IPS-18a (cell line): ENCODE results near the gene CES2.
"Not testable (repeated sequence)": the region's sequence is repeated elsewhere in the genome, so short reads cannot be mapped to it uniquely, and the experiment has no call there.

ENCODE experiments used
- H3K27ac ChIP-seq: one replicate; pipeline ENCODE4 v1.5.1; 2013; ENCODE audit warnings: low read length
- H3K27me3 ChIP-seq: one replicate; pipeline ENCODE4 v1.6.1; 2013; ENCODE audit warnings: mild to moderate bottlenecking, low read length; ENCODE audit not compliant: control insufficient read depth, insufficient read depth
- H3K36me3 ChIP-seq: one replicate; pipeline ENCODE4 v1.6.1; 2013; ENCODE audit warnings: low read depth, low read length; ENCODE audit not compliant: control insufficient read depth
- H3K4me1 ChIP-seq: one replicate; pipeline ENCODE4 v1.6.1; 2013; ENCODE audit warnings: low read depth, low read length; ENCODE audit not compliant: control insufficient read depth
- H3K4me3 ChIP-seq: one replicate; pipeline ENCODE4 v1.5.1; 2013; ENCODE audit warnings: low read length
- H3K9ac ChIP-seq: one replicate; pipeline ENCODE4 v1.6.1; 2013; ENCODE audit warnings: mild to moderate bottlenecking, low read length, moderate library complexity
- H3K9me3 ChIP-seq: one replicate; pipeline ENCODE4 v1.6.1; 2013; ENCODE audit warnings: low read depth, low read length; ENCODE audit not compliant: control insufficient read depth

Gene CES2

DNA sequence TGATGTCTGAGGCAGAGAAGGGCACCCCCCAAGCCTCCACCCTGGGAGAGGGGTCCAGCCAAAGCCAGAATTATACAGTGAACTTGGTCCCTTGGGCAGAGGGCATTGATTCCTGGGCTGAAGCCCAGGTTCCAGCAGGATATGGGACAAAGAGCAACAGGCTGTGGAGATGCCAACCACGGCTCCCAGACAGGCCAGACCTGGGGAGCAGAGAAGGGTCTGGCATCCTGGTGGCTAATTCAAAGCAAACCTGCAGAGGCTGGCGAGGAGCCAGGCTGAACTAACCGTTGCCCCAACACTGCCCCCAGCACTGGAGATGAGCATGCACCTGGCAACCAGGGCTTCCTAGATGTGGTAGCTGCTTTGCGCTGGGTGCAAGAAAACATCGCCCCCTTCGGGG, 28.7 kb downstream of the CES2 start:
- Histone ChIP-seq H3K27ac (no peak overlapping the region), H3K4me3 (no peak overlapping the region), H3K27me3 (no peaks in the 10 kb centered on the region), H3K4me1 (no peaks in the 10 kb centered on the region), H3K9ac (no peak overlapping the region), H3K36me3 (no peaks in the 10 kb centered on the region), H3K9me3 (no peaks in the 10 kb centered on the region)

DNA sequence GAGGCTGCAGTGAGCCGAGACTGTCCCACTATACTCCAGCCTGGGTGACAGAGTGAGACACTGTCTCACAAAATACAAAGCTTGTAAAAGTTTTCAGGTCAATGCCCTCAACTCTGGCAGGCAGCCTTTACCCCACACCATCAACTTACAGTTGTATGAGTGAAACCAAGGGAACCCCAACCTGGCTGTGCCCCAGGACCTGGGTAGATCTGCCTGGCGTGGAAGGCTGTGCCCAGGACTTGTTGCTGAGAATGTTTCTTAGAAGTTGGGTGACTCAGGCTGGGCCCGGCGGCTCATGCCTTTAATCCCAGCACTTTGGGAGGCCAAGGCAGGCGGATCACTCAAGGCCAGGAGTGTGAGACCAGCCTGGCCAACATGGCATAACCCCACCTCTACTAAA, 33.5 kb downstream of the CES2 start:
- Histone ChIP-seq H3K27ac (no peak overlapping the region), H3K4me3 (no peak overlapping the region), H3K27me3 (no peaks in the 10 kb centered on the region), H3K4me1 (no peaks in the 10 kb centered on the region), H3K36me3 (no peaks in the 10 kb centered on the region), H3K9ac (no peak overlapping the region), H3K9me3 (no peaks in the 10 kb centered on the region)

GRCh38 chr16:66970775-66971720, 35.7 kb downstream of the CES2 start:
- no peak overlapping the region for H3K9ac ChIP-seq
- H3K36me3 ChIP-seq, result no peaks in the 10 kb centered on the region
- H3K27me3 ChIP-seq, result no peaks in the 10 kb centered on the region
- no peaks in the 10 kb centered on the region for H3K9me3 ChIP-seq
- no peaks in the 10 kb centered on the region for H3K4me1 ChIP-seq
- H3K4me3 ChIP-seq, result no peak overlapping the region
- H3K27ac ChIP-seq, result no peak overlapping the region

- H3K4me3 ChIP-seq, result no peak overlapping the region
- no peaks in the 10 kb centered on the region for H3K4me1 ChIP-seq
- H3K27me3 ChIP-seq, result no peaks in the 10 kb centered on the region
- H3K36me3 ChIP-seq, result no peaks in the 10 kb centered on the region
- H3K27ac ChIP-seq, result no peak overlapping the region
- H3K9ac ChIP-seq, result no peak overlapping the region
- no peaks in the 10 kb centered on the region for H3K9me3 ChIP-seq
Measured at GRCh38 chr16:66972983-66973382, 37.7 kb downstream of the CES2 start.

GRCh38 chr16:66973716-66974115, 38.4 kb downstream of the CES2 start:
- H3K9ac ChIP-seq, result no peak overlapping the region
- H3K27me3 ChIP-seq, result no peaks in the 10 kb centered on the region
- H3K4me3 ChIP-seq, result no peak overlapping the region
- no peak overlapping the region for H3K27ac ChIP-seq
- H3K36me3 ChIP-seq, result no peaks in the 10 kb centered on the region
- no peaks in the 10 kb centered on the region for H3K9me3 ChIP-seq
- no peaks in the 10 kb centered on the region for H3K4me1 ChIP-seq

DNA sequence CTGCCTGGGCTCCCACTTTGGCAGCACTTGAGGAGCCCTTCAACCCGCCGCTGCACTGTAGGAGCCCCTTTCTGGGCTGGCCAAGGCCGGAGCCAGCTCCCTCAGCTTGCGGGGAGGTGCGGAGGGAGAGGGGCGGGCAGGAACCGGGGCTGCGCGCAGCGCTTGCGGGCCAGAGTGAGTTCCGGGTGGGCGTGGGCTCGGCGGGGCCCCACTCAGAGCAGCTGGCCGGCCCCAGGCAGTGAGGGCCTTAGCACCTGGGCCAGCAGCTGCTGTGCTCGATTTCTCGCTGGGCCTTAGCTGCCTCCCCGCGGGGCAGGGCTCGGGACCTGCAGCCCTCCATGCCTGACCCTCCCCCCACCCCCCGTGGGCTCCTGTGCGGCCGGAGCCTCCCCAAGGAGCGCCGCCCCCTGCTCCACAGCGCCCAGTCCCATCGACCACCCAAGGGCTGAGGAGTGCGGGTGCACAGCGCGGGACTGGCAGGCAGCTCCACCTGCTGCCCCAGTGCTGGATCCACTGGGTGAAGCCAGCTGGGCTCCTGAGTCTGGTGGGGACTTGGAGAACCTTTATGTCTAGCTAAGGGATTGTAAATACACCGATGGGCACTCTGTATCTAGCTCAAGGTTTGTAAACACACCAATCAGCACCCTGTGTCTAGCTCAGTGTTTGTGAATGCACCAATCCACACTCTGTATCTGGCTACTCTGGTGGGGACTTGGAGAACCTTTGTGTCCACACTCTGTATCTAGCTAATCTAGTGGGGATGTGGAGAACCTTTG, 39.0 kb downstream of the CES2 start:
- not testable (repeated sequence) for H3K27ac ChIP-seq, H3K4me1 ChIP-seq, H3K36me3 ChIP-seq

GRCh38 chr16:66974932-66975246, 39.6 kb downstream of the CES2 start:
- H3K27ac ChIP-seq, H3K4me3 ChIP-seq, H3K9me3 ChIP-seq, H3K36me3 ChIP-seq, H3K4me1 ChIP-seq, H3K9ac ChIP-seq, H3K27me3 ChIP-seq: not testable (repeated sequence)

More for the DNA sequence above, 39.0 kb downstream of the CES2 start:
- H3K4me3 ChIP-seq, H3K9ac ChIP-seq, H3K27me3 ChIP-seq, H3K9me3 ChIP-seq: not testable (repeated sequence)

GRCh38 chr16:66975302-66975893, 40.1 kb downstream of the CES2 start:
- Histone ChIP-seq H3K27me3 (no peaks in the 10 kb centered on the region), H3K9ac (no peak overlapping the region), H3K4me3 (no peak overlapping the region), H3K4me1 (no peaks in the 10 kb centered on the region), H3K27ac (no peak overlapping the region), H3K36me3 (no peaks in the 10 kb centered on the region), H3K9me3 (no peaks in the 10 kb centered on the region)

DNA sequence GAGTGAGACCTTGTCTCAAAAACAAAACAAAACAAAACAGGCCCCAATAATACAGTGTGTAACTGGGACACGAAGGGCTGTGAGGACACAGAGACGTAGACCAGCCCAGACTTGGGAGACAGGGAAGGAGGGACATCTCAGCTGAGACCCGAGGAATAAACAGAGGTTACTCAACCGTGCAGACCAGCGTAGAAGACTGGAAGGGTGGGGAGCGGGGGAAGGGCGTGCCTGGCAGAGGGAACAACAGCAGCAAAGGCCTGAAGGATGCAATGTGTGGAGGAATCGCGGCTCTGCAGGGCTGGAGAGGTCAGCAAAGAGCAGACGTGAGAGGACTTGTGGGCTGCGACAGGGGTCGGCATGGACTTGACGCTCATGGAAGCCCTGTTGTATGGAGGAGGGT, 41.4 kb downstream of the CES2 start:
- H3K36me3 ChIP-seq, result no peaks in the 10 kb centered on the region
- H3K9ac ChIP-seq, result no peak overlapping the region
- H3K9me3 ChIP-seq, result no peaks in the 10 kb centered on the region
- no peaks in the 10 kb centered on the region for H3K27me3 ChIP-seq
- H3K27ac ChIP-seq, result no peak overlapping the region
- no peaks in the 10 kb centered on the region for H3K4me1 ChIP-seq
- no peak overlapping the region for H3K4me3 ChIP-seq

- H3K4me1 ChIP-seq, result no peaks in the 10 kb centered on the region
- H3K27ac ChIP-seq, result no peak overlapping the region
- no peaks in the 10 kb centered on the region for H3K36me3 ChIP-seq
- H3K9me3 ChIP-seq, result no peaks in the 10 kb centered on the region
- H3K27me3 ChIP-seq, result no peaks in the 10 kb centered on the region
- H3K4me3 ChIP-seq, result no peak overlapping the region
- no peak overlapping the region for H3K9ac ChIP-seq
Measured at GRCh38 chr16:66977341-66978113, 42.2 kb downstream of the CES2 start.

DNA sequence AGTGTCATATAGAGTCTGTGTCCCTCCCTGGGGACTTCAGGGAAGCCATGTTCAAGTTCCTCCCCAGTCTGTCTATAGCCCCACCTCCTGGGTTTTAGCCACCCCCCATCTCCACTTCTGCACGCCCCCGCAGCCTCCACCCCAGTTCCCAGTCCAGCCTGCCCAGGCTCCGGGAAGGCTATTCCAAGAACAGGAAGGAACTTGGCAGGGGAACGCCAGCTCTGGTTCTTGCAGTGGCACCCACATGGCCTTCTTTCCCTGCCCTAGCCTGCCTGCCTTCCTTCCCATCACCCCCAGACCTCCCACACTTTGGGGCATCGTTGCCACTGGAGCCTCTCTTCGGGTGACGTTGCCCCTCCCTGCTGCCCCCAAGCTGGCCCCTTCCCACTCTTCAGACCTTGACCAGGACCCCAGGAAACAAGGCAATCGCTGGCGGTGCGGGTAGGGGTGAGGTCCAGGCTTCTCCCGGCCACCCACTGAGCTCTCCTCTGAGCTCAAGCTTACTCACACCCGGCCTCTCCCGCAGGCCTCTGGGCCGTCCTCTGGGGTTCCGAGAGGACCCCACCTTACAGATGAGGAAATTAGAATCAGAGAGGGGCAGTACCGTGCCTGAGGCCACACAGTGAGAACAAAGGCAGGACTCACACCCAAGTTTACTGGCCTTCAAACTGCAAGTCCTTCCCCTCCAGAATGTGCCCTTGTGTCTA, 43.8 kb downstream of the CES2 start:
- Histone ChIP-seq H3K4me1 (no peaks in the 10 kb centered on the region), H3K36me3 (no peaks in the 10 kb centered on the region)

More for the DNA sequence above, 43.8 kb downstream of the CES2 start:
- Histone ChIP-seq H3K9ac (no peak overlapping the region), H3K27ac (no peak overlapping the region), H3K4me3 (no peak overlapping the region), H3K27me3 (no peaks in the 10 kb centered on the region), H3K9me3 (no peaks in the 10 kb centered on the region)
